Measurements from ENCODE around the gene NEK9. TPM values are rescaled to one million over a fixed set of nuclear protein-coding genes. Genes with fewer than 3 reads are reported as not detected.

The NEK9 gene
- total and polyA plus RNA-seq, 4 donors: 13.4 to 46.0 (median 29.8) TPM

DNA sequence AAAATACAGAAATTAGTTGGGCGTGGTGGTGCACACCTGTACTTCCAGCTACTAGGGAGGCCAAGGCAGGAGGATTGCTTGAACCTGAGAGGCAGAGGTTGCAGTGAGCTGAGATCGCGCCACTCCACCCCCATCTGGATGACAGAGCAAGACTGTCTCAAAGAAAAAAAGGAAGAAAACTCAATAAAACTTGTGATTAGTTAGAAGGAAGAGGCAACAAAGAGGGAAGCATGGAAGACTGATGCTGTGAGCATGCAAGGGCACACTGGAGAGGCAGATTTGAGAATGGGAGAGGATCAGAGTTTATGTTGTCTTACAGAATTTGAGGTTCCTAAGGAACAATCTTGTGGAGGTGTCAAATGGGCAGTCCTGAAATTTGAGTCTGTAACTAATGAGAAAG, 60.2 kb downstream of the NEK9 start (continued):
- TF ChIP-seq, protein P1, sequence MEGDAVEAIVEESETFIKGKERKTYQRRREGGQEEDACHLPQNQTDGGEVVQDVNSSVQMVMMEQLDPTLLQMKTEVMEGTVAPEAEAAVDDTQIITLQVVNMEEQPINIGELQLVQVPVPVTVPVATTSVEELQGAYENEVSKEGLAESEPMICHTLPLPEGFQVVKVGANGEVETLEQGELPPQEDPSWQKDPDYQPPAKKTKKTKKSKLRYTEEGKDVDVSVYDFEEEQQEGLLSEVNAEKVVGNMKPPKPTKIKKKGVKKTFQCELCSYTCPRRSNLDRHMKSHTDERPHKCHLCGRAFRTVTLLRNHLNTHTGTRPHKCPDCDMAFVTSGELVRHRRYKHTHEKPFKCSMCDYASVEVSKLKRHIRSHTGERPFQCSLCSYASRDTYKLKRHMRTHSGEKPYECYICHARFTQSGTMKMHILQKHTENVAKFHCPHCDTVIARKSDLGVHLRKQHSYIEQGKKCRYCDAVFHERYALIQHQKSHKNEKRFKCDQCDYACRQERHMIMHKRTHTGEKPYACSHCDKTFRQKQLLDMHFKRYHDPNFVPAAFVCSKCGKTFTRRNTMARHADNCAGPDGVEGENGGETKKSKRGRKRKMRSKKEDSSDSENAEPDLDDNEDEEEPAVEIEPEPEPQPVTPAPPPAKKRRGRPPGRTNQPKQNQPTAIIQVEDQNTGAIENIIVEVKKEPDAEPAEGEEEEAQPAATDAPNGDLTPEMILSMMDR (IDR thresholded peaks at IDR 0.05; ENCODE audit: low read depth, low read length, missing input control): no peak

DNA sequence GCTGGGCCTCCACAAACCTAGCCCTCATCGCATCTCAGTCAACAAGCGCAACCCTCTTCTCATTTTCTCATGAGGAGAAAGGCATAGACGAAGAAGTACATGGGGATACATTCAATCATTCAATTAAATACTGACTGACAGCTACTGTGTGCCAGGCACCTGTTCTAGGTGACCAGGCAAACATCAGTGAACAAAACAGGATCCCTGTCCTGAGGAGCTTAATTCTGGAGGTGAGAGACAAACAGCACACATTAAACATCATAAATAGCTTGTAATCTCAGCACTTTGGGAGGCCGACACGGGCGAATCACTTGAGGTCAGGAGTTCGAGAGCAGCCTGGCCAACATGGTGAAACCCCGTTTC, 62.7 kb downstream of the NEK9 start:
- H3K4me3 ChIP-seq (ENCODE audit: low read depth in 1 of 3, low read length in 3 of 3): peak overlapping the region; percentile 69 to 85 (median 82)
- peaks cover 3 to 15% (median 9%) of the 10 kb centered on the region in 4 donors for H3K4me1 ChIP-seq (ENCODE audit: control insufficient read depth in 4 of 4, insufficient read depth in 4 of 4, low read length in 3 of 4)
- H3K9me3 ChIP-seq (ENCODE audit: control insufficient read depth in 4 of 4, low read length in 3 of 4): no peaks in the 10 kb centered on the region
- no peak for DNase-seq (ENCODE audit: low spot score)
- peaks cover 0 to 2% (median 0%) of the 10 kb centered on the region in 4 donors for H3K36me3 ChIP-seq (ENCODE audit: control insufficient read depth in 4 of 4, insufficient read depth in 3 of 4, low read depth in 1 of 4, low read length in 3 of 4)
- no peak overlapping the region for H3K9ac ChIP-seq (ENCODE audit: low read depth in 1 of 2, low read length in 2 of 2)
- TF ChIP-seq, protein P2, sequence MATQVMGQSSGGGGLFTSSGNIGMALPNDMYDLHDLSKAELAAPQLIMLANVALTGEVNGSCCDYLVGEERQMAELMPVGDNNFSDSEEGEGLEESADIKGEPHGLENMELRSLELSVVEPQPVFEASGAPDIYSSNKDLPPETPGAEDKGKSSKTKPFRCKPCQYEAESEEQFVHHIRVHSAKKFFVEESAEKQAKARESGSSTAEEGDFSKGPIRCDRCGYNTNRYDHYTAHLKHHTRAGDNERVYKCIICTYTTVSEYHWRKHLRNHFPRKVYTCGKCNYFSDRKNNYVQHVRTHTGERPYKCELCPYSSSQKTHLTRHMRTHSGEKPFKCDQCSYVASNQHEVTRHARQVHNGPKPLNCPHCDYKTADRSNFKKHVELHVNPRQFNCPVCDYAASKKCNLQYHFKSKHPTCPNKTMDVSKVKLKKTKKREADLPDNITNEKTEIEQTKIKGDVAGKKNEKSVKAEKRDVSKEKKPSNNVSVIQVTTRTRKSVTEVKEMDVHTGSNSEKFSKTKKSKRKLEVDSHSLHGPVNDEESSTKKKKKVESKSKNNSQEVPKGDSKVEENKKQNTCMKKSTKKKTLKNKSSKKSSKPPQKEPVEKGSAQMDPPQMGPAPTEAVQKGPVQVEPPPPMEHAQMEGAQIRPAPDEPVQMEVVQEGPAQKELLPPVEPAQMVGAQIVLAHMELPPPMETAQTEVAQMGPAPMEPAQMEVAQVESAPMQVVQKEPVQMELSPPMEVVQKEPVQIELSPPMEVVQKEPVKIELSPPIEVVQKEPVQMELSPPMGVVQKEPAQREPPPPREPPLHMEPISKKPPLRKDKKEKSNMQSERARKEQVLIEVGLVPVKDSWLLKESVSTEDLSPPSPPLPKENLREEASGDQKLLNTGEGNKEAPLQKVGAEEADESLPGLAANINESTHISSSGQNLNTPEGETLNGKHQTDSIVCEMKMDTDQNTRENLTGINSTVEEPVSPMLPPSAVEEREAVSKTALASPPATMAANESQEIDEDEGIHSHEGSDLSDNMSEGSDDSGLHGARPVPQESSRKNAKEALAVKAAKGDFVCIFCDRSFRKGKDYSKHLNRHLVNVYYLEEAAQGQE (IDR thresholded peaks at IDR 0.05): no peak
- H3K27ac ChIP-seq (ENCODE audit: low read depth in 1 of 2, low read length in 2 of 2): no peak overlapping the region
- 60% methylated on average over 8 of the region's 8 CpGs for WGBS
- no peaks in the 10 kb centered on the region for H3K27me3 ChIP-seq (ENCODE audit: control insufficient read depth in 4 of 4, insufficient read depth in 4 of 4, low read length in 3 of 4)

DNA sequence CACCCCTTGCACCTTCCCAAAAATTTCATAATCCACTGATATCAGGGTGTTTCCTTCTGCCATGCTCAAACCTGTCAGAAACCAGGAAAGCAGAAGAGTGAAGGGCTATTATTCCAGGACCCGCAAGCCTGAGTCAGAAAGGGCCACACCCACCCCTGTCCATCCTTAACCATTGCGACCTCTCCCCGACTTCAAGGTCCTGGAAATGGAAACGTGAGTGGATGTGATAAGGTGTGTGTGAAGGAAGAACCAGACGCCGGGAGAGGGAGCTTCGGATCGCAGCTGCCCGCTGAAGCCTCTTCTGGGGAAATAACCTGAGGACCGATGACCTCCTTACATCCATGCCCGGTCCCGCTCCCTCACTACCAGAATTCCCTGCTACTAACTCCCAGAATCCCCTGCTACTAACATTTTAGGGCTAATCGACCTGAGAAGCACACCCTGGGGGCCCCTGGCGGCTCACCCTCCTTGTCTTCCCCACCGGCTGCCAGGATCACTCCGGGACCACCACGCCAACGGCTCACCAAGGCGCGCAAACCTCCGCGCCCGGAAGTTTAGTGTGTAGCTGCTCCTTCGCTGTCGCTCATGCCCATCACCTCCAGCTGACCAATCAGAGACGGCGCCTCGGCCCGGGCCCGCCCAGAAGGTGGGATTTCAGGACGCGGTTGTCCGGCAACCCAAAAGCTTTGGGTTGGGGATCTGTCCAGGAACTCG, 63.2 kb downstream of the NEK9 start, which contains the start of gene ACYP1:
TSS of gene ACYP1 (minus strand) at position 534 of the 714 bp plus-strand sequence. CDS start at position 63, 471 bp downstream.
- H3K9me3 ChIP-seq (ENCODE audit: control insufficient read depth in 4 of 4, low read length in 3 of 4): no peaks in the 10 kb centered on the region
- peak; percentile 97 for DNase-seq (ENCODE audit: low spot score)
- H3K4me3 ChIP-seq (ENCODE audit: low read depth in 1 of 3, low read length in 3 of 3): peak within 1 kb of the TSS; percentile 69 to 85 (median 82)
- peaks cover 3 to 15% (median 8%) of the 10 kb centered on the region in 4 donors for H3K4me1 ChIP-seq (ENCODE audit: control insufficient read depth in 4 of 4, insufficient read depth in 4 of 4, low read length in 3 of 4)
- TF ChIP-seq GABPA (IDR thresholded peaks at IDR 0.05 in 1 of 2, conservative IDR thresholded peaks at IDR 0.05 in 1 of 2) (peak in 1 of 2 donors; percentile 60), HNF4G (IDR thresholded peaks at IDR 0.05) (no peak), RXRA (IDR thresholded peaks at IDR 0.05) (peak; percentile 88 to 90), SP1 (IDR thresholded peaks at IDR 0.05) (peak; percentile 84), YY1 (IDR thresholded peaks at IDR 0.05) (peak; percentile 15)
- TF ChIP-seq, protein P3, sequence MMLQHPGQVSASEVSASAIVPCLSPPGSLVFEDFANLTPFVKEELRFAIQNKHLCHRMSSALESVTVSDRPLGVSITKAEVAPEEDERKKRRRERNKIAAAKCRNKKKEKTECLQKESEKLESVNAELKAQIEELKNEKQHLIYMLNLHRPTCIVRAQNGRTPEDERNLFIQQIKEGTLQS (IDR thresholded peaks at IDR 0.05): no peak
- TF ChIP-seq, protein P4, sequence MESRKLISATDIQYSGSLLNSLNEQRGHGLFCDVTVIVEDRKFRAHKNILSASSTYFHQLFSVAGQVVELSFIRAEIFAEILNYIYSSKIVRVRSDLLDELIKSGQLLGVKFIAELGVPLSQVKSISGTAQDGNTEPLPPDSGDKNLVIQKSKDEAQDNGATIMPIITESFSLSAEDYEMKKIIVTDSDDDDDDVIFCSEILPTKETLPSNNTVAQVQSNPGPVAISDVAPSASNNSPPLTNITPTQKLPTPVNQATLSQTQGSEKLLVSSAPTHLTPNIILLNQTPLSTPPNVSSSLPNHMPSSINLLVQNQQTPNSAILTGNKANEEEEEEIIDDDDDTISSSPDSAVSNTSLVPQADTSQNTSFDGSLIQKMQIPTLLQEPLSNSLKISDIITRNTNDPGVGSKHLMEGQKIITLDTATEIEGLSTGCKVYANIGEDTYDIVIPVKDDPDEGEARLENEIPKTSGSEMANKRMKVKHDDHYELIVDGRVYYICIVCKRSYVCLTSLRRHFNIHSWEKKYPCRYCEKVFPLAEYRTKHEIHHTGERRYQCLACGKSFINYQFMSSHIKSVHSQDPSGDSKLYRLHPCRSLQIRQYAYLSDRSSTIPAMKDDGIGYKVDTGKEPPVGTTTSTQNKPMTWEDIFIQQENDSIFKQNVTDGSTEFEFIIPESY (IDR thresholded peaks at IDR 0.05): no peak
- H3K27ac ChIP-seq (ENCODE audit: low read depth in 1 of 2, low read length in 2 of 2): peak within 1 kb of the TSS; percentile 57 to 72
- H3K27me3 ChIP-seq (ENCODE audit: control insufficient read depth in 4 of 4, insufficient read depth in 4 of 4, low read length in 3 of 4): no peaks in the 10 kb centered on the region
- under 1% methylated on average over 34 of the region's 34 CpGs for WGBS
- H3K9ac ChIP-seq (ENCODE audit: low read depth in 1 of 2, low read length in 2 of 2): peak within 1 kb of the TSS; percentile 62 to 77
- peaks cover 0 to 2% (median 0%) of the 10 kb centered on the region in 4 donors for H3K36me3 ChIP-seq (ENCODE audit: control insufficient read depth in 4 of 4, insufficient read depth in 3 of 4, low read depth in 1 of 4, low read length in 3 of 4)
